Left kidney (tissue), 8 donors: ENCODE data around the gene EPHB1. TPM values are rescaled to one million over a fixed set of nuclear protein-coding genes. Genes with fewer than 3 reads are reported as not detected.
A peak's percentile ranks its signal among the peaks of the same experiment; 100 is the strongest.

Experiments
- DNase-seq: peaks from one replicate; pipeline ENCODE4 v3.0.0-alpha.2; 2013
- long read RNA-seq, 8 donors: transcript quantifications; one replicate each; lab custom pipeline, GENCODE V29; 2026
- polyA plus RNA-seq: library from polyadenylated mRNA; unstranded; fragments of 120-200 nt; gene quantifications from one replicate; pipeline ENCODE4 v1.2.1, GENCODE V29; 2013; ENCODE audit not compliant: insufficient read length

Gene EPHB1
- polyA plus RNA-seq = 5.9 TPM
- long read RNA-seq, donor 1 = 0 reads
- long read RNA-seq, donor 2 = 0 reads
- long read RNA-seq, donor 3, full-length matches to known transcripts = 1 of 1 reads
- long read RNA-seq, donor 3, partial matches to known transcripts = 0 of 1 reads
- long read RNA-seq, donor 3, other reads (novel, unspliced or antisense) = 0 of 1 reads
- long read RNA-seq, donor 4 = 0 reads
- long read RNA-seq, donor 5, partial matches to known transcripts = 0 of 1 reads
- long read RNA-seq, donor 5, other reads (novel, unspliced or antisense) = 0 of 1 reads
- long read RNA-seq, donor 6, partial matches to known transcripts = 0 of 1 reads
- long read RNA-seq, donor 6, other reads (novel, unspliced or antisense) = 0 of 1 reads
- long read RNA-seq, donor 7, full-length matches to known transcripts = 1 of 1 reads
- long read RNA-seq, donor 7, partial matches to known transcripts = 0 of 1 reads
- long read RNA-seq, donor 7, other reads (novel, unspliced or antisense) = 0 of 1 reads
- long read RNA-seq, donor 8 = 0 reads

DNA sequence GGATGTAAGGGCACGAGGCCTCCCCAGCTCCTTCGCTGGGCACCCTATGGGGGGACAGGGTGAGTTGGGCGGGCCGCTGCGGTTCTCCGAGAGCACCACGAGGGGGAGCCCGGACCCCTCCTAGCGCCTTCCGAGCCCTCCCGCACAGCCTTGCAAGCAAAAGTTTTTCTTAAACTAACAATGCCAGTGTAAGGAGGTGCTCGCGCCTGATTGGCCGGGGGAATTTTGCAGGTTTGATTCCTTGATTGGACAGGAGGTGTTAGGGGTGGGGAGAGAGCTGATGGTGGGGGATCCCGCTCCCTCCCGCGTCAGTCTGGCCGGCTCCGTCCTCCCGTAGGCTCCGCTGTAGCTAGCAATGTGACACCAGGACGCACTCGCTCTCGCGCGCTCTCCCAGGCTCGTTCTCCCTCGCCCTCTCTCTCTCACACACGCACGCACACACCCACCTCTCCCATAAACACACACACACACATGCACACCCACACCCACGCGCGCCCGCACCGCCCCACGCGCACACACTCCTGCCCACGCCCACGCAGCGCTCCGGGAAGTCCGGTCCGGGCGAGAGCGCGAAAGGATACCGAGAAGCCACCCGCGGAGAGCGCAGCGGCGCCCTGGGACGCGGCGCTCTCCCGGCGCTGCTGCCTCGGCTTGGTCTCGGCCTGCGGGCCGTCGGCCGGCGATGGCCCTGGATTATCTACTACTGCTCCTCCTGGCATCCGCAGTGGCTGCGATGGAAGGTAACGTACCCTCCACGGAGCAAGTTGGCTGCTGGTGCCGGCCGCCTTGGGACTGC lies at the start of gene EPHB1:
Gene EPHB1, plus strand, starts transcription at position 311 of the 796 bp plus-strand sequence.
- DNase-seq = peak; percentile 92

DNA sequence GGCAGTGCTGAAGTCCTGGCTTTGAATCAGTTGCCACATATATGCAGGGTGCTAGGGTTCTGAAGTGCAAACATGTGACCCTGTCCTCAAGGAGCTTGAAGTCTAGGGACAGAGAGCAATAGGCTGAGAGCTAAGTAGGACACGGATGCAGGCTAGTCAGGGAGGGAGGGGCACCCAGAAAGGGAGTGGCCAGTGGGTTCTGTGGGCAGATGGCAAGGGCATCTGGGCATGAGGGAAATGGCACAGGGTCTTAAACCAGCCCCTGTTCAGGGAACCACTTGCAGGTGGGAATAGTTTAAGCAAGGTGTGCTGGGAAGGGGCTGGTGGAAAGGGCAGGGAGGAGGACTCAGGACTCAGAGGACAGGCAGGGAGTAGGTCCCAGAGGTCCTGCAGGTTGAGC lies 46.4 kb upstream of the EPHB1 start:
- DNase-seq = no peak

DNA sequence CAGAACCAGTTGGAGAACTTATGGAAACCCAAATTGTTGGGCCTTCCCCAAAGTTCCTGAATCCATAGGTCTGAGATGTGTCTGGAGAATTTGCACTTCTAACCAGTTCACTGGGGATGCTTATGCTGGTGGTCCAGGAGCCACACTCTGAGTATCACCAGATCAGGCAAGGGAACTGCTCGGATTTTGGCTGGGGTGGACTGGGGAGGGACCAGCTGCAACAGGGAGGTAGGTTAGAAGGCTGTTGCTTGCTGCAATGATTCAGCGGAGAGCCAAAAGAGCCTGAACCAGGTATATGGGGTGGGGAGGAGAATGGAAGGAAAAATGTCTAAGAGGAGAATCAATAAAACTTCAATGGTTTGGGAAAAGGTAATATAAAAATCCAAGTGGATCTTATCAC lies 45.9 kb upstream of the EPHB1 start:
- no peak for DNase-seq

DNA sequence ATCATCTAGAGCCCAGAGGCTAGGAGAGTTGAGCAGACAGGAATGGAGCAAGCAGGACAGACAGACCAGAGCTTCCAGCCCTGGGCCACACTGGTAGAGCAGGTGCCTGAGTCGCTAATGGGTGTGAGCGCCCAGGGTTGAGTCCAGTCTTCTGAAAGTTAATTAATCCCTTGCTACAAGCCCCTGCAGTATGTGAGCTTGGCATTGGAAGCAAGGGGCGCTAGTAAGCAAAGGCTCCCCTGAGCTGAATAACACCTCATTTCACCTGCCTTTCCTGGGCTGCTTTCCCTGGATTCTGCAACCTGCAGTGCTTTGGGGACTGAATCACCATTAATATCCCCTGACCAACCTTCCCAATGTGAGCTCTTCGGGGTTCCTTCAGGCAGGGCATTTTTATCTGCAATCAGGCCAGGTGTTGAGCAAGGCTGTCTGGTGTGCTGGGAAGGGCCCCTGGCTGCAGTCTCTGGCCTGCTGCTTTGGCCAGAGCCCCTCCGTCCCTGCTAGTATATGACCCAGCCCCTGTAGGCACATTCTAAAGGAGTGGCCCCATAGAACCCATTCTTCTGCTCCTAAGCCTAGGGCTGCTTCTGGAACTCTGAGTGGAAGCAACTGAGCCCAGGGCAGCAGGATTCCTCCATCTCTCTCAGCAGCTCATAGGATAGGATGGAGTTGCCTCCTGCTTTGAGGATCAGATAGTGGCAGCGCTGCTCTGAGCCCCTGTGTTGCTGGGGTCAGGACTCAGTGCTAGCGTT lies 45.1 kb upstream of the EPHB1 start:
- DNase-seq = no peak

DNA sequence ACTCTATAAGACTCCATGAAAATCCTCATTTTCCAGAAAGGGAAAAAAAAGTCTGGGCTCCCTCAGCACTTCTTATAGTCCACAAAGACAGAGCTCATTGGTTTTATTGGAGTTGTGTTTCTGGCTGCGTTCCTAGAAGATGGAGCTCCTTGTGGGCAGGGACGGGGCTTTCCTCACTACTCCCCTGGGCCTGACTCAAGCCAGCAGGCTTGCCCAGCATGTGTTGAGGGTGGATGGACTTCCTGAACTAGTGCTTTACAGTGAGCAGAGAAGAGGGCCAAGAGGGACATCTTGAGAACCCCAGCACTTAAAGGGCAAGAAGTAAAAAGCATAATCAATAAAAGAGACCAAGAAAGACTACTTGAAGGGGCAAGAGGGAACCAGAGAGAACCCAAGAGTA lies 43.2 kb upstream of the EPHB1 start:
- DNase-seq = no peak

DNA sequence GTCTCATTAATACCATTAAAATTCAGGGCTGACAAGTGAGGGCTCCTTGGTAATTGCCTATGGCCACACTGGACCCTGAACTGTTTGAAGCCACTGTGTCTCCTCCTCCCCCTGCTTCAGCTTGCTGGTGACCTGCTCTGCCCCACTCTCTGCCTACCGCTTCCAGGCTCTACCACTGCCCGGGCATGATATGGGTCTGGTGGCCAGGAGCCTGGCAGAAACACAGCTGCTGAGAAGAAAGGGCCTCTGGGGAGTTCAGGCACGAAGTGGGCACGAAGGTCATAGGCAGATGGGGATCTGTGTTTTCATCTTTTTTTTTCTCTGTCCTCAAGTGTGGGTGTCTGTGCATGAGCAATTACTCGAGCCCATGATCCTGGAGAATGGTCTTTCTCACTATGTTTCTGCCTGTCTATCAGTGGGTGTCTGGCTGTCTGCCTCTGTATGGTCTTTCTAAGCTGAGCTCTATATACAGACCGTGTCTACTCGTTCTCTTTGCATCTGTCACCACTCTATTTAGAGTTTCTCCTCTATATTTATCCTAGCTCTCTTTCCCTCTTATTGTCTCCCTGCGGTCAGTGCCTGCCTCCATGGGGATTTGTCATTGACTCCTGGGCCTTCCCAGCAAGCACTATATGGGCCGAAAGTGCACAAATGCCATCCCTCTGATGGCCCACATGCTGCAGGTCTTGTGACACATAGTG lies 42.1 kb upstream of the EPHB1 start:
- no peak for DNase-seq

DNA sequence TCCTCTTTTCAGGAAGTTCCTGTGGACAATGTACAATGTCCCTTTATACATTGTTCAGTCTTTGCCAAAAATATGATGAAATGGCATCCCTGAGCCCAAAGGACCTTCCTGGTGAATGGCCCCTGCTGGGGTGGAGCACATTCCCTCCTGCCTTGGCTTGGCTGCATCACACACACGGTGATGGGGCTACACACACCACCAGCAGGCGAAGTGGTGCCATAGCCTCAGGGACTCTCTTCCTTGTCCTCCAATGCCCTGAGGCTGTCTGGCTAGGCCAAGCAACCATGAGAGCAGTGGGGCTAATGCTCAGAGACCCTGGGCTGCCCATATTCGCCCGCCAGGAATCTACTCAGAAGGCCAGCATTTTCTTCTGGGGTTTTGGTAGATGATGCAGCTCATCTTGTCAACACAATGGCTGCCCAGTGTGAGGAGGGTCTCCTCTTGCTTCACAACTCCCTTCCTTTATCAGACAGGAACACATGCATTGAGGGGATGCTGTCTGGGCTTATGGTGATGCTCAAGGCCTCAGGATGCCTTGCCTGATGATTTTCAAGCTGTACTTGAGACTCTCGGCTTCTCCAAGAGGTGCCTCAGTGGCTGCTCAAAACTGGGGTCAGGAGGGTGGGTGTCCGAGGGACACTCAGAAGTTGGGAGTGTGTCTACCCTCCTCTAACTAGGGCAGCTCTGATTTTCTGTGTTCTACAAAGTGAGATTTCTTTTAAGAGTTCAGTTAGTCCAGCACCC lies 40.9 kb upstream of the EPHB1 start:
- no peak for DNase-seq

DNA sequence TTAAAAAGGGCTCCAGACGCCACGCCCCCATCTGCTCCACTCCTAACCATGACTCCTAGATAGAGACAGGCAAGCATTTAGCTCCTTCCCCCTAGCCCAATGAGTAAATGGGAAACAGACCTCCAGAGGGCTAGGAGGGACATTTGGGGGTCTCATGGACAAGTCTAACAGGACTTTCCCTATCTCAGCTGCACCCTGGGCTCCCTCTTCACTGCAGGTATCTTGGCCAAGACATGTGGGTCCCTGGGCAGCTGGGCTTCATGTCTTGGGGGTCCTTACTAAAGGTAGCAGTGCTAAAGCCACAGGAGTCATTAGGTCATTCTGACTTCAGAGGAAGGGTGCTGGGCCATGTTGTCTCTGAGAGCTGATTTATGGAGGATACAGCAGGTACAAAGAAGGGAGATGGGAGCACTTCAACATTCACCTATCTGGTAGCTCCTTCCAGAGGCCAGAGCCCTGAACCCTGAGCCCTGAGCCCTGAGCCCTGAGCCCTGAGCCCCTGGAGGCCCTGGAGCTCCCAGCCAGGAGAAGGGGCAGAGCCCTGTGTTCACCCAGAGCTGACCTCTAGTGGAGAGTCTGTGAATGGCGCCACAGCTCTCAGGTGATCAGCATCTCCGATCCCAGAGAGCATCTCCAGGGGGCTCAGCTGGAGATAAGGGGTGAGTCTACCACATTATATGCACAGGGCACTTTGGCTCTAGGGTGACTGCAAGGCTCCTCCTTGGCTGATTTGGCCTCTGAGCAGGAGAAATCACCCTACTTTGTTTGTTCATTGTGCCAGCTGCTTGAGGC lies 40.1 kb upstream of the EPHB1 start:
- no peak for DNase-seq

DNA sequence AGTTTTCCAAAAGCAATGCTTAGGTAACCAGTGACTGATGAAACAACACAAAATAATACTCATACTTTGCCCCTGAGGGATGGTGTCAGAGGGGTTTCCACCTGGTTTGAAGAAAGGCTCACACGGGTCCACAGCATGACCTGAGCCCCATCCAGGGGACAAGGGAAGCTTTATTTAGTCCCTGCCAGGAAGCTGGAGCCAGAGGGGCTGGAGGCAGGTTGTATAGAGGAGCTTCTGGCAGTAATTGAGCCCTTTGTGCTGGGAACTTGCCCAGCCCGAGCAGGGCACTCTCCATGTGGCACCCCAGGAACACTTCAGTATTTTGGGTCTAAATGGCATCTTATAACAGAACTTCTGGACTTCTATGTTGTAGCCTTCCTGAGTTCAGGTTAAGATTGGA lies 39.2 kb upstream of the EPHB1 start:
- DNase-seq = no peak

DNA sequence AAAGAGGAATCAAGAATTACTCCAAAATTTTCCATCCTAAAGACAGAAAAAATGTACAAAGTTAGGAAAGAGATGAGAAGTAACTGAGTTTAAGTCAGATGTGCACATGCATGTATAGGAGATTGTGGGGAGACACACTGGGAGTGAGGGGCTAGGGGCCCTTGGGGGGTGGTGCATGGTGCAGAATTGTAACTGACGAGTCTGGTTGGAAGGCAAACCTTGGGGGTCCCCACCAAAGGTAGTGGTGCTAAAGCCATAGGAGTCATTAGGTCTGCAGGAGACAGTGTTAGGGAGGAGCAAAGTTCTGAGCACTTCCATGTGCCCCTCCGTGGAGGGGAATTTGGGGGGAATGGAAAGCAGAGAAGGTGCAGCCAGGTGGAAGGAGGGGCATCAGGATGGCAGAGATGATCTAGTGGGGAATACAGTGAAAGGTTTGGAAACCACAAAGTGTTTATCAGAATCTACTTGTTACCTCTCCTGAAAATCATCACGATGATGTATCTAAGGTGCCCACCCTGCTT lies 37.5 kb upstream of the EPHB1 start:
- DNase-seq = no peak

DNA sequence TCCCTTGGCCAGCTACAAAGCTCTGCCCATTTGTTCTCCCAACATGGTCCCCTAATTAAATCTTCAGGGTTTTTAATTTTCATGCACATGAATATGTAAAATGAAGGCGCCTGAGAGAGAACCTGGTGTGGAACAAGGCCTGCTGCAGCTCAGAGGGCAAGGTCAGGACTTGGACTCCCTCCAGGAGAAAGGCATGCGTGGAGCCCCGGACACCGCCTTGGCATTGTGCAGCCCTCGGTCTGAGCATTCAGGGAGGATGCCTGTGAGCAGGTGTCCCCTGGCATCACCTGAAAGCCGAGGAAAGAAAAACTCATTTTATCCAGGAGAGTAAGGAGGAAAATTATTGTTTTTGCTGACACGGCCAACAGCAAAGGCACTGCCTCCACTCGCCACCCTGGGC lies 33.8 kb upstream of the EPHB1 start:
- DNase-seq = no peak

DNA sequence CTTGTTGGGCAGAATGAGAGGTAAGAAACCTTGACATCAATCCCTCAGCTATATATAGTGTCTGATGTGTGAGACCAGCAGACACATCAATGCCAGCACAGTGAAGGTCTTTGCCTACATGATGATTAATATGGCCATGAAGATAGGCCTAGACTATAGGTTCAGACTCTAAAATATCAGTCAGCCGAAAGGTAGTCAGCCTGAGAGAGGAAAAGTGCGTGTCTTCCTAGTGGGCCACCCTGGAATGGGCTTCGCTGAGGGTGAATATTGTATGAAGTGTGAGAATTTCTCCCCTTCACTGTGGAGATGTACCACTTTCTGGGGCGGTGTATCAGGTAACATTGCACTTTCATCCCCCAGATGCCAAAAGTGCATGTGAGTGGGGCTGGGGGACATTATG lies 33.0 kb upstream of the EPHB1 start:
- DNase-seq = no peak

DNA sequence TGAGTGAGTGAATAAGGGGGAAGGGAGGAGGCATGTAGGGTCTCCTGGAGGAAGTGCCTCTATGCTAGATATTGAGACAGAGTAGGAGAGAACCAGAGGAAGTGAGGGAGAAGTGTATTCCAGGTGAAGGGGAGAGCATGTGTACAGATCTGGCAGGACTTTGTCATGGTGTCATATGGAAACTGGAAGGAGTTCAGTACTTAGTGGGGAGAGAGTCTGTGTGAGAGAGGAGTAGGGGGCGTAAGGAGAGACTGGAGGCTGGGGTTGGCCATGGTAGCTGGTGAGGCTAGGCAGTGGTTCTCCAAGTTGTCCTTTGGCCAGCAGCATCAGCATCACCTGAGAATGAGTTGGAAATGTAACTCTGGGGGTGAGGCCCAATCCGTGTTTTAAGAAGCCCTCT lies 29.6 kb upstream of the EPHB1 start:
- no peak for DNase-seq

DNA sequence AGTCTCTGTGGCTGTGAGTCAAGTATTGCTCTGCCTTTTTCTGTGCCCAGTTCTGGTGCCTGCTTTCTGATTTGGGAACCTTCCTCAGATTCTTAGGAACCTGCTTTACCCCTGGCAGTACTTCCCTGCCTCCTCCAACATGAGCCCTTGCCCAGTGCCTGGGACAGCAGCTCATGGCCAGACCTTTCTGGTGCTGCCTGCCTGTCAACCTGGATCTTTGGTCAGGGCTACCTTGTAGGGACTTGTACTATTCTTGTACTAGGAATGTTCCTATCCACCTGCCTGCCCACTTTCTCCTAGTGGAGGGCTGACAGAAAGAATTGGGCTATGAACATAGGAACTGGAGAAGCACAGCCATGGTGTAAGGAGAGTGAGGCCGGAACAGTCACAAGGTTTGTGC lies 28.8 kb upstream of the EPHB1 start:
- DNase-seq = no peak

DNA sequence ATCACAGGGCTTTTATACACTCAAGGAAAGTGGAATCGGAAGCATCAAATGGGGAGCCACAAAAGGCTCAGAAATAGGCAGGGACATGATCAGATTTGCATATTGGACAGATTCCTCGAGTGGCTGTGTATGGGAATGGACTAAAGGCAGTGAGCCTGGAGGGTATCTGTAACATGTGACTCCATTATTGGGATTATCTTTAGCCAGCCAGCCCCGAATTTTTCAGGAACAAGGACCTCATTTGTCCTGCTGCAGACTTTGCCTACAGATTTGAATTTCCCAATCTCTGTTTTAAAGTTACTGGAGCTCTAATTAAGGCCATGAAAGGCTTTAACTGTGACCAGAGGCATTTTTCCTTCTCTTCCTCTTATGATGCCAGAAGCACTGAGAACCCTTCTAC lies 26.9 kb upstream of the EPHB1 start:
- DNase-seq = no peak

DNA sequence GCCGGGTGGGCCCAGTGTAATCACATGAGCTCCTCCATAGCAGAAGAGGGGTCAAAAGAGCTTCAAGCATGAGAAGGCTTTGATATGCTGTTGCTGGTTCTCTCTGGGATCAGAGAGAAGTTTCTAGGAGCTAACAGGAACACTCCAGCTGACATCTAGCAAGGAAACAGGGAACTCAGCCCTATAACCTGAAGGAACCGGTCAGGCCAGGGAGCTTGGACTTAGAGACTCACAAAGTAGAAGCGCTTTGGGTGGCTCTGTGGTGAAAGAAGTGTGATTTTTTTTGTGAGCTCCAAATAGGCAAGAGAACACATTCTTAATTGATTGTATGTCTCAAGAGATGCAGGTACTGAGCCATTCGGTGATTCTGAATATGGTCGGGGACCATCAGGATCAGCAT lies 26.2 kb upstream of the EPHB1 start:
- no peak for DNase-seq

DNA sequence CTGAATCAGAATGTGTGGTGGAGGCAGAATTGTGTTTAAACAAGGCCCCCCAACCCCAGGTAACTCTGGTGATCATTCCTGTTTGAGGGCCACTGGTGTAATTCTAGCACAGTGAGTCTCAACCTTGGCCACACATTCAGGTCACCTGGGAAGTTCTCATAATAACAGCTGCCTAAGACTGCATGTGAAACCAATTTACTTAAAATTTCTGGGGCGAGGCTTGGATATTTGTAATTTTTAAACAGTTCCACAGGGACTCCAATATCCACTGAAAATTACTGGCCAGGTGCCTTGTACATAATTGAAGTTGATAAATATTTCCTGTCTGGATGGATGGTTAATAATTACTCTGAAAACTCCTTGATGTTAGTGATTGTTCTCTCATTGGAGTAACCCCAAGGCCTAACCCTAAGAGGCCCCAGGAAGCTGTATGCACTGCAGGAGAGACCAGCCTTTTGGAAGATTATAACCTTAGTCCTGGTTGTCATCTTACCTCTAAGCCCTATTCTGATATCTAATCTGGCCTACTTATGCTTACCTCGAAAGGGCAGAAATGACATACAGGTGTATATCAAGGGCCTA lies 25.7 kb upstream of the EPHB1 start:
- DNase-seq = no peak

DNA sequence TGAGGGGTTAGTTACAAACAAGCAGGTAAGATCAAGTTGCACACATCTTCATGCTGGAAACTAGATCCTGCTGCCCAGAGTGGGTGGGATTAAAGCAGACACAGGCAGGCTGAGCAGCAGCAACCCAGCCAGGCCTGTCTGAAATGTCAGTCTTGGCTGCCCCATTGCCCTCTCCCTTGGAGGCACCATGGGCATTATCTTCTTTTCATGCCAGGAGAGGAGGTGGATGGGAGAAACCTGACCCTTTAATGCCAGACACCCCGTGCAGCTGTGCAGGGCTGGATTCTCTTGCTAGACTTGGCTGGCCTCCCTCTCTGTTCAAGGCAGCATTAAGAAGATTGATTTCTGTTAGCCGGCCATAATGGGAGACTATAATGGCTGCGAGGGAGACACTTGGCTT lies 23.0 kb upstream of the EPHB1 start:
- DNase-seq = no peak

DNA sequence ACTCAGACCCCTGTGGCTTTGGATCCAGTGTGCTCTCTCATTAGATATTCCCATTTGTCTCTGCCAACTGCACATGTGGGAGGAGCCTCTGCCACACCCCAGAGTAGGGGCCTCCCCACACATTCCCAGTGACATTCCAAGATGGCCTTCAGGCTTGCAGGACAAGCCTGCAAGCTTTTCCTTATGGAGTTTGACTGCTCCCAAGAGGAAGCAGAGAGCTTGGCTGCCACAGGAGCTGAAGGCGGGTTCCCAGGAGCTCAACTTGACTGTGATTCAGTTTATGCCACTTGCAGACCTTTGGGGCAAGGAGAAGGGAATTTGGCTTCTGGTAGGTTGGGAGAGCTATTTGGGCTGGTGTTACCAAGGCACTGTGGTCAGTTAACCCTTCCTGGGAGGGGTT lies 22.5 kb upstream of the EPHB1 start:
- no peak for DNase-seq

DNA sequence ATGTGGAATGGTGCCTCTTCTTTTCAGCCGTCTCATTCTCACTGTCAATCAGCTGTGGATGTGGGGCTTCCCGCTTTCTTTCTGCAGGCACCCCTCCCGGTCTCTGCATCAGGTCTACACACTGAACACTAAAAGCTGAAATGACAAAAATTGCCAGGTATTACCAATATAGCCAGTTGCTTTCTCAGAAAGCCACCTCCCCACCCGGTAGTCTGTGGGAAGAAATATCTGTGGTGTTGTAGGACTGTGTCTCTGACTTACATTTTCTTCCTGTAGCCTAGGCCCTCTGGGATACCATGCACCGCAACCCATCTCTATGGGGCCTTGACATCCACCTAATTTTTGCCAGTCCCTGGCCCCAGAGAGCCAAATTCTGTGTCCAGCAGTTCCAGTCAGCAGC lies 19.2 kb upstream of the EPHB1 start:
- DNase-seq = no peak
